HepG2 (cell line): ENCODE measurements around the gene MYBPC3. TPM values are rescaled to one million over a fixed set of nuclear protein-coding genes. Genes with fewer than 3 reads are reported as not detected.

Experiments used
- ATAC-seq: fragments of 200-7000 bp; cut with Tn5 transposase; 3 replicates; pipeline ENCODE4 v1.9.1; 2020; ENCODE audit warnings: mild to moderate bottlenecking, moderate library complexity
- BruUV-seq: library from RNA; stranded (reverse); fragments of 400-500 nt; replicated peaks from 2 replicates; lab custom pipeline; 2021; lab: Mats Ljungman, UMichigan
- CTCF ChIA-PET: fragments of 300-600 bp; formaldehyde crosslinking; extraction: SDS; loops from one replicate; lab custom pipeline; 2021; ENCODE audit warnings: low total read pairs, inconsistent platforms, low intra/inter-chr PET ratio; lab: Yijun Ruan, JAX
- POLR2A ChIA-PET: fragments of 350-600 bp; sonication (Branson Sonifier 250); formaldehyde crosslinking; loops from one replicate; lab custom pipeline; 2020; ENCODE audit warnings: antibody characterized with exemption, inconsistent platforms; lab: Yijun Ruan, JAX
- DNase-seq: peaks from one replicate; pipeline ENCODE4 v3.0.0-alpha.2; 2015; ENCODE audit warnings: low spot score
- FAIRE-seq: peaks from 3 replicates; lab custom pipeline; 2011; peaks lifted over from hg19 to GRCh38; lab: Jason Lieb, UNC
- H2AFZ ChIP-seq: one replicate; pipeline ENCODE4 v1.6.1; 2011; ENCODE audit warnings: low read length, inconsistent platforms
- H3K27ac ChIP-seq: fragments of 300-600 bp; 3 replicates; pipeline ENCODE4 v1.8.0; 2011; ENCODE audit warnings: mixed run types, mild to moderate bottlenecking, mixed read lengths, low read length, inconsistent platforms; ENCODE audit not compliant: insufficient read depth; ENCODE audit errors: extremely low read length
- H3K27me3 ChIP-seq, 2 experiments: fragments of 200-600 bp in 1 of 2; 2 replicates in 1 of 2; 3 replicates in 1 of 2; pipeline versions ENCODE4 v1.6.0 to v1.8.0; 2011; ENCODE audit warnings: low read length in 2 of 2, mild to moderate bottlenecking in 2 of 2, moderate library complexity in 2 of 2, inconsistent platforms in 1 of 2; ENCODE audit not compliant: insufficient read depth in 2 of 2, control insufficient read depth in 1 of 2
- H3K36me3 ChIP-seq, 2 experiments: fragments of 200-600 bp in 1 of 2; replicated peaks in 1 of 2; 2 replicates in 1 of 2; 3 replicates in 1 of 2; pipeline versions ENCODE4 v1.5.1 to v1.8.0; 2011; ENCODE audit warnings: low read length in 2 of 2, inconsistent platforms in 1 of 2; ENCODE audit not compliant: insufficient read depth in 2 of 2, control insufficient read depth in 1 of 2
- H3K4me1 ChIP-seq: 2 replicates; pipeline ENCODE4 v1.5.1; 2012; ENCODE audit warnings: low read length, inconsistent platforms; ENCODE audit not compliant: insufficient read depth
- H3K4me2 ChIP-seq: 2 replicates; pipeline ENCODE4 v1.6.0; 2011; ENCODE audit warnings: low read depth, low read length, inconsistent platforms
- H3K4me3 ChIP-seq, 3 experiments: fragments of 200-600 bp in 1 of 3; sonication (generic), shearing (Covaris generic) in 1 of 3; replicated peaks in 1 of 3; 2 replicates each; pipeline ENCODE4 v1.5.1; 2011 to 2016; ENCODE audit warnings: low read length in 3 of 3, inconsistent platforms in 2 of 3, low read depth in 2 of 3, mild to moderate bottlenecking in 2 of 3, control low read depth in 1 of 3, mixed read lengths in 1 of 3; ENCODE audit not compliant: insufficient read depth in 1 of 3
- H3K79me2 ChIP-seq: one replicate; pipeline ENCODE4 v1.6.1; 2011; ENCODE audit warnings: low read length, inconsistent platforms; ENCODE audit not compliant: insufficient read depth
- H3K9ac ChIP-seq: 2 replicates; pipeline ENCODE4 v1.6.0; 2011; ENCODE audit warnings: mild to moderate bottlenecking, low read depth, low read length, inconsistent platforms; ENCODE audit not compliant: insufficient read depth
- H3K9me3 ChIP-seq: 2 replicates; pipeline ENCODE4 v1.5.1; 2012; ENCODE audit warnings: mild to moderate bottlenecking, low read length
- H4K20me1 ChIP-seq: 2 replicates; pipeline ENCODE4 v1.6.0; 2011; ENCODE audit warnings: inconsistent platforms, mild to moderate bottlenecking, low read length, moderate library complexity; ENCODE audit not compliant: insufficient read depth
- HMGXB4 ChIP-seq, 2 experiments: sonication (generic) in 1 of 2; formaldehyde crosslinking in 1 of 2; IDR thresholded peaks; 2 replicates each; pipeline versions ENCODE4 v1.4.0 to v1.6.1; 2018 to 2020; ENCODE audit warnings: missing genetic modification reagents in 2 of 2, borderline replicate concordance in 1 of 2, low read depth in 1 of 2, mild to moderate bottlenecking in 1 of 2, missing biosample characterization in 1 of 2
- MAX ChIP-seq: IDR thresholded peaks from 2 replicates; pipeline ENCODE4 v1.6.1; 2012; ENCODE audit warnings: inconsistent platforms
- MED13 ChIP-seq: sonication (generic); formaldehyde crosslinking; IDR thresholded peaks from 2 replicates; pipeline ENCODE4 v1.5.0; 2020; ENCODE audit warnings: missing genetic modification reagents
- MYC ChIP-seq: sonication (generic); formaldehyde crosslinking; IDR thresholded peaks from 2 replicates; pipeline ENCODE4 v1.9.0; 2021; ENCODE audit warnings: missing genetic modification reagents, borderline replicate concordance
- SRF ChIP-seq: IDR thresholded peaks from 2 replicates; pipeline ENCODE4 v1.6.1; 2011; ENCODE audit warnings: mild to moderate bottlenecking, low read depth, low read length, moderate library complexity
- ZC3H4 ChIP-seq: sonication (generic); formaldehyde crosslinking; IDR thresholded peaks from 2 replicates; pipeline ENCODE4 v1.4.0; 2020; ENCODE audit warnings: missing genetic modification reagents, borderline replicate concordance
- ZKSCAN1 ChIP-seq: fragments of 150-350 bp; IDR thresholded peaks from 2 replicates; pipeline ENCODE4 v1.6.1; 2014; ENCODE audit warnings: low read length
- ZNF275 ChIP-seq: sonication (generic); formaldehyde crosslinking; IDR thresholded peaks from 2 replicates; pipeline ENCODE4 v1.8.0; 2022; ENCODE audit warnings: missing genetic modification reagents, mild to moderate bottlenecking, inconsistent platforms, borderline replicate concordance
- ZNF3 ChIP-seq: IDR thresholded peaks from 2 replicates; pipeline ENCODE4 v1.7.0; 2017; ENCODE audit warnings: inconsistent platforms
- ZSCAN12 ChIP-seq: sonication (generic); formaldehyde crosslinking; IDR thresholded peaks from 2 replicates; pipeline ENCODE4 v1.9.0; 2021; ENCODE audit warnings: mild to moderate bottlenecking, missing genetic modification reagents
- ZSCAN25 ChIP-seq: sonication (generic); formaldehyde crosslinking; IDR thresholded peaks from 2 replicates; pipeline ENCODE4 v1.8.0; 2022; ENCODE audit warnings: mild to moderate bottlenecking, missing genetic modification reagents
- WGBS: methylation state at CpG from one replicate; pipeline ENCODE4 v1.1.6; 2017; ENCODE audit warnings: low lambda C conversion rate; 5-methylcytosine and 5-hydroxymethylcytosine counted together
- in situ Hi-C: cut with HindIII; loops from 2 replicates; pipeline ENCODE4 v1.10.0; 2017; ENCODE audit warnings: low pct_unique_long_range_greater_than_20kb; ENCODE audit not compliant: extremely low pct_ligation_motif_present
- intact Hi-C: fragments of 100-400 bp; cut with micrococcal nuclease; formaldehyde crosslinking; loops from one replicate; pipeline ENCODE4 v1.10.0; 2022; ENCODE audit not compliant: unreplicated experiment
- polyA plus RNA-seq, 8 experiments: library from polyadenylated mRNA; depleted of rRNA in 3 of 8; stranded (reverse) in 7 of 8; unstranded in 1 of 8; fragments of >200 nt; fragmentation: Illumina TruSeq in 4 of 8; extraction: Trizol in 4 of 8; gene quantifications; 2 replicates each; pipeline versions ENCODE4 v1.2.1 to v1.2.3, GENCODE V29; 2011 to 2016; ENCODE audit warnings: low read depth in 4 of 8, missing spikeins in 1 of 8, mixed read lengths in 1 of 8; ENCODE audit not compliant: insufficient read depth in 1 of 8
- total RNA-seq, 5 experiments: library from RNA; depleted of rRNA; stranded (reverse); fragments of >200 nt; fragmentation: Illumina TruSeq; extraction: Trizol; gene quantifications; 2 replicates each; pipeline ENCODE4 v1.2.3, GENCODE V29; 2016; ENCODE audit warnings: low read depth in 1 of 5

The MYBPC3 gene
- total and polyA plus RNA-seq, 2 of the 13 experiments (the other 11 are each of a cell fraction or from before 2014, with no cell fraction given) = not detected

GRCh38 chr11:47296045-47296444 is 56.5 kb downstream of the MYBPC3 start:
- Histone ChIP-seq H2AFZ (no peak overlapping the region), H3K9me3 (peaks cover 11% of the 10 kb centered on the region; the same call in 1 of the 2 replicates), H3K79me2 (no peaks in the 10 kb centered on the region), H3K36me3 (peaks cover 16 to 64% of the 10 kb centered on the region in 2 experiments), H3K27me3 (no peaks in the 10 kb centered on the region), H3K9ac (no peak overlapping the region), H3K4me1 (no peaks in the 10 kb centered on the region), H3K27ac (no peak overlapping the region), H3K4me2 (no peak overlapping the region), H4K20me1 (no peaks in the 10 kb centered on the region), H3K4me3 (no peak overlapping the region)
- ATAC-seq (no peak), FAIRE-seq (no peak), DNase-seq (no peak)
- ChIA-PET CTCF (no interaction called here), POLR2A (no interaction called here)
- BruUV-seq = no TSS peak
- WGBS = 95% methylated on average over 4 of the region's 4 CpGs
- in situ Hi-C loops (no loop called here), intact Hi-C loops (no loop called here)
- TF ChIP-seq HMGXB4 (CRISPR knock-in tag; IDR thresholded peaks at IDR 0.05; ENCODE audit: borderline replicate concordance in 1 of 2, low read depth in 1 of 2) (no peak), ZKSCAN1 (no peak), MAX (no peak), ZC3H4 (CRISPR knock-in tag) (no peak), MYC (no peak)

GRCh38 chr11:47295385-47295784 is 57.1 kb downstream of the MYBPC3 start:
- no TSS peak for BruUV-seq
- ChIA-PET POLR2A (no interaction called here), CTCF (no interaction called here)
- Histone ChIP-seq H3K4me3 (no peak overlapping the region), H3K4me2 (no peak overlapping the region), H3K36me3 (peaks cover 19 to 70% of the 10 kb centered on the region in 2 experiments)
- no peak for ATAC-seq
- in situ Hi-C loops = no loop called here
- intact Hi-C loops = no loop called here
- 100% methylated on average over 5 of the region's 5 CpGs for WGBS
- TF ChIP-seq MED13 = no peak
- TF ChIP-seq ZSCAN25 = no peak
- no peak for TF ChIP-seq SRF
- TF ChIP-seq ZNF3 (CRISPR knock-in tag) = no peak
- no peak for TF ChIP-seq ZNF275 (CRISPR knock-in tag)
- no peak for TF ChIP-seq ZSCAN12 (CRISPR knock-in tag)
- TF ChIP-seq, all 625 proteins: peak for 0
- H3K79me2 ChIP-seq = no peaks in the 10 kb centered on the region
- no peak overlapping the region for H3K27ac ChIP-seq
- no peak for FAIRE-seq
- H3K27me3 ChIP-seq = no peaks in the 10 kb centered on the region
- no peaks in the 10 kb centered on the region for H3K4me1 ChIP-seq
- peaks cover 11% of the 10 kb centered on the region; the same call in 1 of the 2 replicates for H3K9me3 ChIP-seq
- no peak overlapping the region for H3K9ac ChIP-seq
- H2AFZ ChIP-seq = no peak overlapping the region
- no peaks in the 10 kb centered on the region for H4K20me1 ChIP-seq
- no peak for DNase-seq
